Endothelial cell of umbilical vein (primary cell): Measurements from ENCODE around the gene ZNF79. TPM values are rescaled to one million over a fixed set of nuclear protein-coding genes. Genes with fewer than 3 reads are reported as not detected.

Experiments
- BruUV-seq: library from RNA; stranded (reverse); fragments of 400-500 nt; replicated peaks from 2 replicates; lab custom pipeline; 2021; lab: Mats Ljungman, UMichigan
- CTCF ChIA-PET: fragments of 300-600, 350-600 bp; sonication (Branson Sonifier 250); formaldehyde crosslinking; loops from one replicate; lab custom pipeline; 2021; ENCODE audit warnings: antibody characterized with exemption, inconsistent platforms; lab: Charles Lee
- POLR2A ChIA-PET: fragments of 300-600, 350-600 bp; sonication (Branson Sonifier 250); formaldehyde crosslinking; loops from one replicate; lab custom pipeline; 2021; ENCODE audit warnings: antibody characterized with exemption, inconsistent platforms; lab: Charles Lee
- DNase-seq: peaks from one replicate; pipeline ENCODE4 v3.0.0-alpha.2; 2011; ENCODE audit warnings: low read depth, low spot score
- FAIRE-seq: peaks from 2 replicates; lab custom pipeline; 2011; peaks lifted over from hg19 to GRCh38; lab: Jason Lieb, UNC
- H2AFZ ChIP-seq: 2 replicates; pipeline ENCODE4 v1.6.0; 2012; ENCODE audit warnings: low read depth, low read length, control low read depth, inconsistent platforms
- H3K27ac ChIP-seq: 2 replicates; pipeline ENCODE4 v1.5.1; 2011; ENCODE audit warnings: low read depth, mild to moderate bottlenecking, control low read depth, low read length, moderate library complexity; ENCODE audit not compliant: insufficient read depth
- H3K27me3 ChIP-seq, 2 experiments: 2 replicates each; pipeline versions ENCODE4 v1.6.0 to v1.6.1; 2011; ENCODE audit warnings: low read length in 2 of 2, mixed read lengths in 1 of 2; ENCODE audit not compliant: control insufficient read depth in 2 of 2, insufficient read depth in 2 of 2
- H3K36me3 ChIP-seq, 2 experiments: 2 replicates in 1 of 2; 3 replicates in 1 of 2; pipeline ENCODE4 v1.5.1; 2011; ENCODE audit warnings: low read length in 2 of 2, mild to moderate bottlenecking in 1 of 2, moderate library complexity in 1 of 2; ENCODE audit not compliant: control insufficient read depth in 2 of 2, insufficient read depth in 2 of 2; ENCODE audit errors: extremely low read depth in 1 of 2
- H3K4me1 ChIP-seq: 3 replicates; pipeline ENCODE4 v1.5.1; 2011; ENCODE audit warnings: mild to moderate bottlenecking, low read length; ENCODE audit not compliant: control insufficient read depth, insufficient read depth; ENCODE audit errors: extremely low read depth
- H3K4me2 ChIP-seq: 2 replicates; pipeline ENCODE4 v1.6.1; 2011; ENCODE audit warnings: low read length, control low read depth, mixed read lengths; ENCODE audit not compliant: insufficient read depth
- H3K4me3 ChIP-seq, 3 experiments: fragments of 200-600 bp in 1 of 3; sonication (generic), shearing (Covaris generic) in 1 of 3; replicated peaks in 1 of 3; 2 replicates each; pipeline ENCODE4 v1.5.1; 2011 to 2016; ENCODE audit warnings: control low read depth in 3 of 3, low read length in 3 of 3, mild to moderate bottlenecking in 2 of 3, inconsistent platforms in 1 of 3, low read depth in 1 of 3, moderate library complexity in 1 of 3; ENCODE audit not compliant: insufficient read depth in 1 of 3
- H3K79me2 ChIP-seq: 2 replicates; pipeline ENCODE4 v1.6.0; 2012; ENCODE audit warnings: low read length, inconsistent platforms; ENCODE audit not compliant: control insufficient read depth, insufficient read depth
- H3K9ac ChIP-seq: replicated peaks from 2 replicates; pipeline ENCODE3; 2011; ENCODE audit warnings: low read length, control low read depth; ENCODE audit not compliant: insufficient read depth; ENCODE audit errors: extremely low read depth
- H3K9me1 ChIP-seq: replicated peaks from 3 replicates; pipeline ENCODE4 v1.6.0; 2011; ENCODE audit warnings: mild to moderate bottlenecking, low read length; ENCODE audit not compliant: control insufficient read depth, insufficient read depth; ENCODE audit errors: extremely low read depth
- H3K9me3 ChIP-seq: replicated peaks from 2 replicates; pipeline ENCODE4 v1.5.1; 2012; ENCODE audit warnings: low read length, inconsistent platforms; ENCODE audit not compliant: control insufficient read depth, insufficient read depth
- H4K20me1 ChIP-seq: replicated peaks from 2 replicates; pipeline ENCODE3; 2011; ENCODE audit warnings: mild to moderate bottlenecking, low read length; ENCODE audit not compliant: control insufficient read depth, insufficient read depth; ENCODE audit errors: extremely low read depth
- EZH2 ChIP-seq: IDR thresholded peaks from 2 replicates; pipeline ENCODE4 v1.6.1; 2012; ENCODE audit warnings: borderline replicate concordance, low read depth, mild to moderate bottlenecking, moderate library complexity, low read length, inconsistent platforms; ENCODE audit not compliant: severe bottlenecking
- FOS ChIP-seq: IDR thresholded peaks from 2 replicates; pipeline ENCODE4 v1.6.1; 2011; ENCODE audit warnings: mild to moderate bottlenecking, low read length, moderate library complexity, borderline replicate concordance; ENCODE audit not compliant: insufficient read depth
- GATA2 ChIP-seq: IDR thresholded peaks from 2 replicates; pipeline ENCODE4 v1.7.0; 2011; ENCODE audit warnings: low read depth, mild to moderate bottlenecking, moderate library complexity, mixed read lengths, low read length; ENCODE audit not compliant: insufficient read length, insufficient read depth
- JUN ChIP-seq: IDR thresholded peaks from 2 replicates; pipeline ENCODE4 v1.6.1; 2011; ENCODE audit warnings: borderline replicate concordance, low read depth; ENCODE audit not compliant: insufficient read length, insufficient read depth
- MYC ChIP-seq: IDR thresholded peaks from one replicate; pipeline ENCODE4 v1.6.1; 2011; ENCODE audit warnings: mild to moderate bottlenecking, low read depth, low read length
- POLR2A ChIP-seq: IDR thresholded peaks from 2 replicates; pipeline ENCODE4 v1.6.1; 2012; ENCODE audit warnings: low read depth, mild to moderate bottlenecking, control low read depth, low read length
- POLR2AphosphoS5 ChIP-seq: IDR thresholded peaks from 2 replicates; pipeline ENCODE4 v1.6.1; 2012; ENCODE audit warnings: low read depth, mild to moderate bottlenecking, control low read depth, low read length, moderate library complexity; ENCODE audit not compliant: insufficient read depth
- dilution Hi-C: fragments of 300-500 bp; cut with MboI; formaldehyde crosslinking; loops from one replicate; pipeline ENCODE4 v1.15.0; 2019; ENCODE audit warnings: low sequenced_read_pairs; ENCODE audit not compliant: extremely low pct_ligation_motif_present
- intact Hi-C: fragments of 100-400 bp; cut with micrococcal nuclease; formaldehyde crosslinking; loops from one replicate; pipeline ENCODE4 v1.10.0; 2022
- polyA plus RNA-seq, 4 experiments: library from polyadenylated mRNA; depleted of rRNA in 3 of 4; stranded (reverse) in 3 of 4; unstranded in 1 of 4; fragments of >200 nt; gene quantifications; 2 replicates each; pipeline versions ENCODE4 v1.2.1 to v1.2.3, GENCODE V29; 2011 to 2012; ENCODE audit warnings: missing spikeins in 1 of 4
- total RNA-seq: library from RNA; stranded (reverse); gene quantifications from 2 replicates; pipeline ENCODE4 v1.2.3, GENCODE V29; 2021
- TF ChIP-seq, protein P1 (sequence below): IDR thresholded peaks from 2 replicates; pipeline ENCODE4 v1.6.1; 2011; ENCODE audit not compliant: insufficient read depth, insufficient read length
- TF ChIP-seq, protein P2 (sequence below), 2 donors: IDR thresholded peaks; 1 replicate in 1 of 2; 2 replicates in 1 of 2; pipeline ENCODE4 v1.5.1; 2011; ENCODE audit warnings: low read length in 2 of 2, mild to moderate bottlenecking in 2 of 2, moderate library complexity in 2 of 2, control low read depth in 1 of 2, inconsistent platforms in 1 of 2, low read depth in 1 of 2; ENCODE audit not compliant: insufficient read depth in 1 of 2; ENCODE audit errors: extremely low read depth in 1 of 2

Gene ZNF79
- total and polyA plus RNA-seq, 2 donors (not counting 3 experiments of a cell fraction or from before 2014, with no cell fraction given), result 6.3 to 10.6 TPM

DNA sequence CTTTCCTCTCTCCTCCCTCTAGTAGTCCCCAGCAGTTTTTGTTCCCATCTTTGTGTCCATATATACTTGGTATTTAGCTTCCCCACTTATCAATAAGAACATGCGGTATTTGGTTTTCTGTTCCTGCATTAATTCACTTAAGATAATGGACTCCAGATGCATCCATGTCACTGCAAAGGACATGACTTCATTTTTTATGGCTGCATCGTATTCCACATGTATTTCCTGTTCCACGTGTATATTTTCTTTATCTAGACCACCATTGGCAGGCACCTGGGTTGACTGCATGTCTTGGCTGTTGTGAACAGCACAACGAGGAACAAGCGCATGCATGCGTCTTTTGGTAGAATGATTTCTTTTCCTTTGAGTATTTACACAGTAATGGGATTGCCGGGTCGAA lies 6.2 kb downstream of the ZNF79 start:
- ChIA-PET CTCF (no interaction called here), POLR2A (no interaction called here)
- peaks cover 5% of the 10 kb centered on the region for H3K4me1 ChIP-seq
- no peaks in the 10 kb centered on the region for H4K20me1 ChIP-seq
- no peak overlapping the region for H3K27ac ChIP-seq
- peaks cover 11 to 14% of the 10 kb centered on the region in 2 experiments for H3K36me3 ChIP-seq
- H3K9me1 ChIP-seq, result no peaks in the 10 kb centered on the region
- no peak overlapping the region for H2AFZ ChIP-seq
- no peak overlapping the region for H3K4me2 ChIP-seq
- FAIRE-seq (no peak), DNase-seq (no peak)
- TF ChIP-seq FOS, result no peak
- TF ChIP-seq, protein P1, sequence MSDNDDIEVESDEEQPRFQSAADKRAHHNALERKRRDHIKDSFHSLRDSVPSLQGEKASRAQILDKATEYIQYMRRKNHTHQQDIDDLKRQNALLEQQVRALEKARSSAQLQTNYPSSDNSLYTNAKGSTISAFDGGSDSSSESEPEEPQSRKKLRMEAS, result no peak
- TF ChIP-seq JUN, result no peak
- no peak for TF ChIP-seq POLR2A
- no peak for TF ChIP-seq GATA2
- TF ChIP-seq EZH2, result no peak
- TF ChIP-seq MYC, result no peak
- TF ChIP-seq POLR2AphosphoS5, result no peak
- TF ChIP-seq, protein P2, sequence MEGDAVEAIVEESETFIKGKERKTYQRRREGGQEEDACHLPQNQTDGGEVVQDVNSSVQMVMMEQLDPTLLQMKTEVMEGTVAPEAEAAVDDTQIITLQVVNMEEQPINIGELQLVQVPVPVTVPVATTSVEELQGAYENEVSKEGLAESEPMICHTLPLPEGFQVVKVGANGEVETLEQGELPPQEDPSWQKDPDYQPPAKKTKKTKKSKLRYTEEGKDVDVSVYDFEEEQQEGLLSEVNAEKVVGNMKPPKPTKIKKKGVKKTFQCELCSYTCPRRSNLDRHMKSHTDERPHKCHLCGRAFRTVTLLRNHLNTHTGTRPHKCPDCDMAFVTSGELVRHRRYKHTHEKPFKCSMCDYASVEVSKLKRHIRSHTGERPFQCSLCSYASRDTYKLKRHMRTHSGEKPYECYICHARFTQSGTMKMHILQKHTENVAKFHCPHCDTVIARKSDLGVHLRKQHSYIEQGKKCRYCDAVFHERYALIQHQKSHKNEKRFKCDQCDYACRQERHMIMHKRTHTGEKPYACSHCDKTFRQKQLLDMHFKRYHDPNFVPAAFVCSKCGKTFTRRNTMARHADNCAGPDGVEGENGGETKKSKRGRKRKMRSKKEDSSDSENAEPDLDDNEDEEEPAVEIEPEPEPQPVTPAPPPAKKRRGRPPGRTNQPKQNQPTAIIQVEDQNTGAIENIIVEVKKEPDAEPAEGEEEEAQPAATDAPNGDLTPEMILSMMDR (IDR thresholded peaks at IDR 0.05; ENCODE audit: extremely low read depth in 1 of 2, insufficient read depth in 1 of 2, low read depth in 1 of 2, low read length in 2 of 2), result no peak
- BruUV-seq, result no TSS peak
- H3K4me3 ChIP-seq, result no peak overlapping the region
- H3K9me3 ChIP-seq, result no peaks in the 10 kb centered on the region
- H3K9ac ChIP-seq, result no peak overlapping the region
- no peaks in the 10 kb centered on the region for H3K27me3 ChIP-seq
- peaks cover 27% of the 10 kb centered on the region for H3K79me2 ChIP-seq
- intact Hi-C loops, result no loop called here
- dilution Hi-C loops, result no loop called here
